H1 (cell line): ENCODE data around the gene ACP6. TPM values are rescaled to one million over a fixed set of nuclear protein-coding genes. Genes with fewer than 3 reads are reported as not detected.

Experiments used
- CTCF ChIA-PET: fragments of 300-600 bp; sonication (Branson Sonifier 250); formaldehyde crosslinking; loops from one replicate; lab custom pipeline; 2021; ENCODE audit not compliant: partially characterized antibody; lab: Charles Lee
- POLR2A ChIA-PET: fragments of 300-600 bp; sonication (Branson Sonifier 250); formaldehyde crosslinking; loops from one replicate; lab custom pipeline; 2021; ENCODE audit warnings: inconsistent platforms; ENCODE audit not compliant: partially characterized antibody; lab: Charles Lee
- DNase-seq, 2 experiments: peaks; one replicate each; pipeline versions ENCODE4 v3.0.0 to v3.0.0-alpha.2; 2010 to 2022; ENCODE audit warnings: low spot score in 2 of 2, low read depth in 1 of 2, mixed read lengths in 1 of 2
- FAIRE-seq: peaks from 2 replicates; lab custom pipeline; 2011; peaks lifted over from hg19 to GRCh38; lab: Jason Lieb, UNC
- H2AFZ ChIP-seq: 2 replicates; pipeline ENCODE4 v1.8.1; 2012; ENCODE audit warnings: low read length, inconsistent platforms
- H2AK5ac ChIP-seq: 2 replicates; pipeline ENCODE4 v1.6.1; 2013; ENCODE audit warnings: low read depth, low read length
- H2BK120ac ChIP-seq: replicated peaks from 2 replicates; pipeline ENCODE3; 2013; ENCODE audit warnings: low read depth, low read length, inconsistent platforms
- H2BK12ac ChIP-seq: 2 replicates; pipeline ENCODE4 v1.6.1; 2013; ENCODE audit warnings: low read depth, low read length
- H2BK15ac ChIP-seq: 2 replicates; pipeline ENCODE4 v1.6.1; 2013; ENCODE audit warnings: low read length
- H2BK20ac ChIP-seq: 2 replicates; pipeline ENCODE4 v1.6.1; 2013; ENCODE audit warnings: low read length
- H2BK5ac ChIP-seq: 2 replicates; pipeline ENCODE4 v1.6.1; 2013; ENCODE audit warnings: low read depth, low read length
- H3K14ac ChIP-seq: 2 replicates; pipeline ENCODE4 v1.6.1; 2013; ENCODE audit warnings: inconsistent platforms; ENCODE audit not compliant: insufficient read length
- H3K18ac ChIP-seq: 2 replicates; pipeline ENCODE4 v1.6.1; 2013; ENCODE audit warnings: low read length; ENCODE audit errors: extremely low read depth
- H3K23ac ChIP-seq: 2 replicates; pipeline ENCODE4 v1.6.1; 2013; ENCODE audit warnings: inconsistent platforms; ENCODE audit not compliant: insufficient read length
- H3K23me2 ChIP-seq: 2 replicates; pipeline ENCODE4 v1.6.1; 2013; ENCODE audit warnings: low read depth, low read length
- H3K27ac ChIP-seq: 2 replicates; pipeline ENCODE4 v1.6.1; 2011; ENCODE audit warnings: low read depth, low read length, inconsistent platforms
- H3K27me3 ChIP-seq, 4 experiments: replicated peaks in 1 of 4; 1 replicate in 1 of 4; 2 replicates in 3 of 4; pipeline versions ENCODE4 v1.6.1 to v1.8.1; 2011 to 2013; ENCODE audit warnings: low read length in 3 of 4, mild to moderate bottlenecking in 3 of 4, inconsistent platforms in 2 of 4, mixed read lengths in 2 of 4, moderate library complexity in 1 of 4; ENCODE audit not compliant: control insufficient read depth in 3 of 4, insufficient read depth in 3 of 4; ENCODE audit errors: extremely low read depth in 1 of 4
- H3K36me3 ChIP-seq, 4 experiments: 2 replicates each; pipeline versions ENCODE4 v1.6.1 to v1.8.1; 2011 to 2013; ENCODE audit warnings: mild to moderate bottlenecking in 4 of 4, low read length in 3 of 4, moderate library complexity in 2 of 4, control low read depth in 1 of 4, inconsistent platforms in 1 of 4; ENCODE audit not compliant: insufficient read depth in 4 of 4, control insufficient read depth in 2 of 4
- H3K4ac ChIP-seq: replicated peaks from 2 replicates; pipeline ENCODE3; 2013; ENCODE audit warnings: low read length, low read depth, mixed read lengths, inconsistent platforms; ENCODE audit not compliant: insufficient read length
- H3K4me1 ChIP-seq, 4 experiments: replicated peaks in 1 of 4; 1 replicate in 1 of 4; 2 replicates in 3 of 4; pipeline versions ENCODE4 v1.6.1 to v1.8.1; 2011 to 2013; ENCODE audit warnings: low read length in 3 of 4, inconsistent platforms in 2 of 4, mixed read lengths in 1 of 4; ENCODE audit not compliant: insufficient read depth in 4 of 4, control insufficient read depth in 3 of 4
- H3K4me2 ChIP-seq, 2 experiments: 2 replicates each; pipeline versions ENCODE4 v1.6.1 to v1.8.1; 2011 to 2013; ENCODE audit warnings: low read depth in 2 of 2, low read length in 2 of 2, control low read depth in 1 of 2, inconsistent platforms in 1 of 2, mild to moderate bottlenecking in 1 of 2; ENCODE audit not compliant: insufficient read depth in 1 of 2
- H3K4me3 ChIP-seq, 4 experiments: fragments of 200-600, 300-600 bp in 1 of 4; sonication (generic), shearing (Covaris generic), sonication (Bioruptor Twin) in 1 of 4; 2 replicates each; pipeline versions ENCODE4 v1.5.1 to v1.8.1; 2011 to 2016; ENCODE audit warnings: low read length in 4 of 4, low read depth in 3 of 4, control low read depth in 2 of 4, inconsistent platforms in 2 of 4, mild to moderate bottlenecking in 2 of 4, mixed read lengths in 1 of 4, moderate library complexity in 1 of 4; ENCODE audit not compliant: insufficient read depth in 2 of 4; ENCODE audit errors: extremely low read depth in 1 of 4
- H3K56ac ChIP-seq: replicated peaks from 2 replicates; pipeline ENCODE3; 2013; ENCODE audit warnings: low read depth, mild to moderate bottlenecking, mixed read lengths, low read length, inconsistent platforms; ENCODE audit not compliant: insufficient read length
- H3K79me1 ChIP-seq: 2 replicates; pipeline ENCODE4 v1.6.1; 2013; ENCODE audit warnings: low read depth, low read length, control low read depth
- H3K79me2 ChIP-seq, 2 experiments: 2 replicates each; pipeline versions ENCODE4 v1.6.1 to v1.8.1; 2012 to 2013; ENCODE audit warnings: low read length in 2 of 2, mild to moderate bottlenecking in 2 of 2, inconsistent platforms in 1 of 2; ENCODE audit not compliant: insufficient read depth in 2 of 2, control insufficient read depth in 1 of 2
- H3K9ac ChIP-seq, 4 experiments: replicated peaks in 1 of 4; 1 replicate in 1 of 4; 2 replicates in 3 of 4; pipeline versions ENCODE4 v1.6.1 to v1.8.1; 2011 to 2013; ENCODE audit warnings: low read depth in 3 of 4, low read length in 3 of 4, control low read depth in 2 of 4, mild to moderate bottlenecking in 2 of 4, moderate library complexity in 2 of 4, inconsistent platforms in 1 of 4; ENCODE audit errors: extremely low read depth in 1 of 4
- H3K9me3 ChIP-seq, 2 experiments: 2 replicates each; pipeline versions ENCODE4 v1.6.1 to v1.8.1; 2012 to 2013; ENCODE audit warnings: mild to moderate bottlenecking in 2 of 2, moderate library complexity in 2 of 2, control low read depth in 1 of 2, inconsistent platforms in 1 of 2, low read depth in 1 of 2, low read length in 1 of 2, mixed read lengths in 1 of 2; ENCODE audit not compliant: insufficient read depth in 2 of 2
- H4K20me1 ChIP-seq, 2 experiments: replicated peaks in 1 of 2; 2 replicates each; pipeline versions ENCODE3 to v1.8.1; 2011 to 2013; ENCODE audit warnings: inconsistent platforms in 2 of 2, low read length in 2 of 2, mild to moderate bottlenecking in 1 of 2; ENCODE audit not compliant: insufficient read depth in 2 of 2, control insufficient read depth in 1 of 2
- H4K5ac ChIP-seq: 2 replicates; pipeline ENCODE4 v1.6.1; 2013; ENCODE audit warnings: low read length, low read depth, mixed read lengths, inconsistent platforms; ENCODE audit not compliant: insufficient read length
- H4K8ac ChIP-seq: 2 replicates; pipeline ENCODE4 v1.8.0; 2013; ENCODE audit warnings: mild to moderate bottlenecking, moderate library complexity, low read length, inconsistent platforms; ENCODE audit not compliant: insufficient read depth; ENCODE audit errors: extremely low read depth
- H4K91ac ChIP-seq: replicated peaks from 2 replicates; pipeline ENCODE3; 2013; ENCODE audit warnings: low read length, mixed read lengths, inconsistent platforms; ENCODE audit not compliant: insufficient read length
- ASH2L ChIP-seq: fragments of 200-600, 300-600 bp; sonication (generic); IDR thresholded peaks from one replicate; pipeline ENCODE4 v1.7.1; 2017; ENCODE audit warnings: low read length
- HDAC2 ChIP-seq, 2 experiments: fragments of 300-600 bp in 1 of 2; sonication (generic) in 1 of 2; IDR thresholded peaks; 2 replicates each; pipeline ENCODE4 v1.6.1; 2011 to 2012; ENCODE audit warnings: low read depth in 2 of 2, low read length in 2 of 2, mild to moderate bottlenecking in 2 of 2, moderate library complexity in 2 of 2, borderline replicate concordance in 1 of 2, inconsistent platforms in 1 of 2
- RXRA ChIP-seq: IDR thresholded peaks from 2 replicates; pipeline ENCODE4 v1.6.1; 2011; ENCODE audit warnings: low read depth, mild to moderate bottlenecking, low read length, moderate library complexity; ENCODE audit not compliant: insufficient read depth
- SRF ChIP-seq: IDR thresholded peaks from 2 replicates; pipeline ENCODE4 v1.6.1; 2011; ENCODE audit warnings: mild to moderate bottlenecking, low read depth, low read length, moderate library complexity
- TBP ChIP-seq: IDR thresholded peaks from 2 replicates; pipeline ENCODE4 v1.6.1; 2011; ENCODE audit warnings: low read depth, low read length, improper control_type of control experiment
- WGBS, 2 experiments: shearing (Covaris generic) in 1 of 2; methylation state at CpG; one replicate each; pipeline versions ENCODE4 v1.1.6 to v1.1.7; 2013 to 2015; ENCODE audit warnings: low lambda C conversion rate in 2 of 2, mixed read lengths in 2 of 2, inconsistent platforms in 1 of 2, low coverage in 1 of 2, missing lambda C conversion rate in 1 of 2; ENCODE audit not compliant: insufficient replicate concordance in 2 of 2, insufficient coverage in 1 of 2, insufficient read length in 1 of 2; ENCODE audit errors: extremely low coverage in 1 of 2, missing lambda C conversion rate in 1 of 2; 5-methylcytosine and 5-hydroxymethylcytosine counted together
- polyA plus RNA-seq, 7 experiments: library from polyadenylated mRNA; depleted of rRNA in 3 of 7; stranded (reverse) in 5 of 7; unstranded in 2 of 7; fragments of >200 nt in 5 of 7; fragments of 200-250 nt in 2 of 7; gene quantifications; 1 replicate in 5 of 7; 2 replicates in 1 of 7; 4 replicates in 1 of 7; pipeline versions ENCODE4 v1.2.1 to v1.2.3, GENCODE V29; 2011 to 2013; ENCODE audit warnings: missing spikeins in 2 of 7, mixed read lengths in 2 of 7
- total RNA-seq: library from RNA; stranded (reverse); fragmentation: NEBNext Ultra II Directional; extraction: Animal tissue kit (Norgen Biotek cat#: 25700); gene quantifications from 2 replicates; pipeline ENCODE4 v1.2.1, GENCODE V29; 2021

ACP6 gene
- total and polyA plus RNA-seq, 2 of the 8 experiments (the other 6 are each of a cell fraction or from before 2014, with no cell fraction given), result 11.4 to 17.7 TPM

GRCh38 chr1:147648933-147649332, 21.4 kb downstream of the ACP6 start:
- Histone ChIP-seq H4K8ac (no peak overlapping the region), H3K18ac (no peak overlapping the region), H3K14ac (no peak overlapping the region), H3K27ac (no peak overlapping the region), H4K91ac (no peak overlapping the region), H3K4ac (no peak overlapping the region), H2AK5ac (no peak overlapping the region), H4K20me1 (no peaks in the 10 kb centered on the region), H2BK5ac (no peak overlapping the region), H2BK120ac (no peak overlapping the region), H4K5ac (no peak overlapping the region), H3K9ac (no peak overlapping the region), H2BK12ac (no peak overlapping the region), H3K79me1 (no peaks in the 10 kb centered on the region), H2BK15ac (no peak overlapping the region), H3K27me3 (no peaks in the 10 kb centered on the region), H3K79me2 (no peaks in the 10 kb centered on the region), H3K56ac (no peak overlapping the region), H3K9me3 (no peaks in the 10 kb centered on the region), H3K23ac (no peak overlapping the region), H2AFZ (no peak overlapping the region), H3K4me1 (no peaks in the 10 kb centered on the region), H3K23me2 (no peaks in the 10 kb centered on the region; the same call in 1 of the 2 replicates), H3K36me3 (peaks cover 9 to 38% (median 25%) of the 10 kb centered on the region in 4 experiments), H3K4me3 (no peak overlapping the region), H3K4me2 (no peak overlapping the region), H2BK20ac (no peak overlapping the region)
- no peak for TF ChIP-seq HDAC2 (IDR thresholded peaks at IDR 0.05; ENCODE audit: borderline replicate concordance in 1 of 2, low read depth in 2 of 2, low read length in 2 of 2)
- TF ChIP-seq SRF, result no peak
- TF ChIP-seq RXRA, result no peak
- TF ChIP-seq ASH2L, result no peak
- TF ChIP-seq TBP, result no peak
- WGBS, 2 experiments, result 92% methylated on average over 2 of the region's 2 CpGs; no CpG with 5 or more reads in 1 of the 2 experiments
- CTCF ChIA-PET, result interaction anchor here (0.9 to 1.3 kb wide), 4 partner anchors 8 to 246 kb away, joined by 3 to 4 read pairs (median 4); no protein-coding TSS in a partner anchor
- DNase-seq (no peak), FAIRE-seq (no peak)
- POLR2A ChIA-PET, result no interaction called here
